GM18505 (cell line): ENCODE results near the gene SPEN.
"Not testable (repeated sequence)": the region's sequence is repeated elsewhere in the genome, so short reads cannot be mapped to it uniquely, and the experiment has no call there.

Experiments
- ATAC-seq: cut with Tn5 transposase; IDR thresholded peaks from one replicate; pipeline ENCODE4 v1.9.1; 2021; ENCODE audit not compliant: unreplicated experiment
- POLR2A ChIP-seq: IDR thresholded peaks from 4 replicates; pipeline ENCODE4 v1.6.1; 2011; ENCODE audit warnings: borderline replicate concordance; ENCODE audit not compliant: insufficient read depth, insufficient read length; ENCODE audit errors: extremely low read depth

The SPEN gene

GRCh38 chr1:15847100-15847892 is at the start of gene SPEN:
Gene SPEN, plus strand, starts transcription at chr1:15847707. Its CDS starts 361 bp downstream, at chr1:15848068.
- TF ChIP-seq POLR2A, result peak; percentile 60
- peak; percentile 60 for ATAC-seq

DNA sequence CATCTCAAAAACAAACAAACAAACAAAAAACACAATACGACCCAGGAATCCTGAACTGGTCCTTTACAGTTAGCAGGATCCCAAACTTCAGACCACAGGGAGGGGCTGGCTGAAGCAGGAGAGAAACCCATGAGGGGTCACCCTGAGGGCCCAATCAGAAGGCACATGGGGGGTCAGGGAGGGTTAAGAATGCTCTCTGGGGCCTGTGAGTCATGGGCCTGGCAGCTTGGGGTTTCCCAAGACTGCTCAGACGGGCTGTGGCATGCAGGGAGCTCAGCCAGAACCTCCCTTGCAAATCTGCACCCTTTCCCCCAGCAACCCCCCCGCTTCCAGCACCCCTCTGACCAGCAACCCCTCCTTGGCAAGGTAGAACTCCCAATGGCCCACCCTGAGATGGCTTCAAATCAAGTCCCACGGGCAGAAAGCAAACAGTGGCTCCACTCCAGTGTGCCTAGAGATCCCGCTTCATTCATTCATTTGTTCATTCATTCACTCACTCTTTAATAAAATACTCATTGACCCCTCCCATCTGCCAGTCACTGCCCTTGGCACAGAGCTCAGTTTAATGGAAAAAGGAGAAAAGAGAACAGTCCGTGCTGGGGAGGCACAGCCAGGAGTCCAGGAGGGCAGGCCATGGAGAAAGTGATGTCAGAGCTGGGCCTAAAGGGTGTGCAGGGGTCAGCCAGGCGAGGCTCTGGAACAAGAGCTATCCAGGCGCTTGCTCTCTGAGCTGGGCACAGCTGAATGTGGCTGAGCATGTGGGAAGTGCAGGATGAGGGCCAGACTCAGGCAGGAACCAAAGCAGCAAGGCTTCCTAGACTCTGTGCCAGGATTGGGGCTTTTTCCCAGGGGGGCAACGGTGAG is 48.3 kb upstream of the SPEN start:
- no peak for TF ChIP-seq POLR2A

DNA sequence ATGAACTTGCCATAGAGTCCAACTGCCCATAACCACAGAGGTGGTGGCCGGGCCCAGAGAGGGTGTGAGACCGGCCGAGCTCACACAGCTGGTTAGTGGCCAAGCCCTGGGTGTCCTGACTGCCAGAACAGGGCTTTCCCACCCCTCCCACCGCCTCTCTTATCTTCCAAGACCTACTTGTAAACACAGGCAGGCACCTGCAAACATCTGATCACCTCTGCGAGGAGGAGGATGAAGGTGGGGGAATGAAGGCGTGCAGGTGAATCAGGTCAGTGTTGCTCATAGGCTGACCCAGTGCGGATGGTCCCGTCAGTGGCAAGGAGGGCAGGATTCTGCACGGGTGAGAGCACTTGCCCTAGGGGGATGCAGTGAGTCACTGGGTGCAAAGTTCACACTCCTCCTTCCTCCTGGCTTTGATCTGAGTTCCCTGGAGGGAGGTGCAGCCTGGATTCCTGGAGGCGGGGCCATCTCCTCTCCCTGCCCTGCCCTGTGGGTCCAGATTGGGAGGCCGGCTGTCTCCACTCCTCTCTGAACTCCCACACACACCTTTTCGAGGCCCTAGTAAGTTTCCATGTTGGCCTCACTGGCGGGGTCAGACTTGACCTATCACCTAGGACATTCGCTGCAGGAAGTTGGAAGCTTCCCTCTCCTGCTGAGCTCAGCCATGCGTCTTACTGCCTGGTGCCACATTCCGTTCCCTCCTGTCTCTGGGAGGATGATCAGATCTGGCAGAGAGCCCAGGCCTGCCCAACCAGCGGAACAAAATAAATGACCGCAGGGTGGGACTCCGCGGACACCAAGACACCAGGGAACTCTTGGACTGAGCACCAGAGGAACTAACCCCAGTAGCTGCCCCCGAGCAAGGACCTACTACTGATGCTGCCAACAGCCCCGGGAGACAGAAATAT is 47.3 kb upstream of the SPEN start:
- no peak for TF ChIP-seq POLR2A
- no peak for ATAC-seq

More for the DNA sequence above, 48.3 kb upstream of the SPEN start:
- no peak for ATAC-seq

GRCh38 chr1:15802234-15802965 is 45.1 kb upstream of the SPEN start:
- TF ChIP-seq POLR2A, result no peak
- no peak for ATAC-seq

DNA sequence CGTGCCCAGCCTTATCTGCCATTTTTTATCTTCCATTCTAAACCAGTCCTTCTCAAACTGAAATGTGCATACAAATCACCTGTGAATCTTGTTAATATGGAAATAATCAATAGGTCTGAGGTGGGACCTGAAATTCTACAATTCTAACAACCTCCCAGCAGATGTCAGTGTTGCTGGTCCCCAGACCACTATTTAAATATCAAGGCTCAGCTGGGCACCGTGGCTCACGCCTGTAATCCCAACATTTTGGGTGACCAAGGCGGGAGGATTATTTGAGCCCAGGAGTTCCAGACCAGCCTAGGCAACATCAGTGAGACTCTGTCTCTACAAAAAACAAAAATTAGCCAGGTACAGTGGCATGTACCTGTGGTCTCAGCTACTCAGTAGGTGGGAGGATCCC is 44.1 kb upstream of the SPEN start:
- no peak for TF ChIP-seq POLR2A
- ATAC-seq, result no peak

GRCh38 chr1:15804060-15804459 is 43.4 kb upstream of the SPEN start:
- no peak for ATAC-seq
- no peak for TF ChIP-seq POLR2A

GRCh38 chr1:15807121-15807520 is 40.4 kb upstream of the SPEN start:
- TF ChIP-seq POLR2A, result no peak
- no peak for ATAC-seq

DNA sequence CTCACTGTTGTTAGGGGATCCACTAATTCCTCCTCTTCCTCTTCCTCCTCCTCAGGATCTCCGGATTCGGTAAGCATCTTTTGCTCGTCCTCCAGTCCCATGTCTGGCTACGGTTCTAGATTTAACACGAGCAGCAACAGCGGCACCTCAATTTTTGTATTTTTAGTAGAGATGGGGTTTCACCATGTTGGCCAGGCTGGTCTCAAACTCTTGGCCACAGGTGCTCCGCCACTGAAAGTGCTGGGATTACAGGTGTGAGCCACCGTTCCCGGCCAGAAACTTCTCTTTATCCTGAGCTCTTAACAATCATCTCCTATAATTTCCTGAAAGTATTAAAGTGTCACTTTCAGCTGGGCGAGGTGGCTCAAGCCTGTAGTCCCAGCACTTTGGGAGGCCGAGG is 40.0 kb upstream of the SPEN start, which contains the start of gene UQCRHL:
UQCRHL (minus strand) TSS at position 101 of the 400 bp plus-strand sequence; CDS start at position 101, 0 bp downstream.
- ATAC-seq, result not testable (repeated sequence)

DNA sequence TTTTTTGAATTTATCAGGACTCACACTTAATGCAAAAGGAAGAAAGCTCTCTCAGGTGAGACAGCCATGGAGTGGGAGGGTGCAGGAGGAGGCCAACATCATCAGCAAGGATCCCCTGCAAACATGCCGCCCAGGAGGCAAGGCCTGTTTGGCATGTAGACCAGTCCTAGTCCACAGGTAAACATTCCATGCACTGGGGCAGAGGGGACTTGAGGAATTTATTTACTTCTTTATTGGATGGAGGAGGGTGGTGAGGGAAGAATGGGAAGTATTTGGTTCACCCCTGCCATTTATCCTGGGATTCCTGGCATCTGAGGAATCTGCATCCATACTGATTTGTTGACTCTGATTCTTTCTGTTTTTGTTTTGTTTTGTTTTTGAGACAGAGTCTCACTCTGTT is 38.6 kb upstream of the SPEN start:
- ATAC-seq, result no peak

GRCh38 chr1:15810073-15810472 is 37.4 kb upstream of the SPEN start:
- no peak for ATAC-seq
- no peak for TF ChIP-seq POLR2A

More for the DNA sequence above, 38.6 kb upstream of the SPEN start:
- no peak for TF ChIP-seq POLR2A

- no peak for ATAC-seq
- TF ChIP-seq POLR2A, result no peak
These were observed 30.8 kb upstream of the SPEN start for GRCh38 chr1:15816674-15817073.

DNA sequence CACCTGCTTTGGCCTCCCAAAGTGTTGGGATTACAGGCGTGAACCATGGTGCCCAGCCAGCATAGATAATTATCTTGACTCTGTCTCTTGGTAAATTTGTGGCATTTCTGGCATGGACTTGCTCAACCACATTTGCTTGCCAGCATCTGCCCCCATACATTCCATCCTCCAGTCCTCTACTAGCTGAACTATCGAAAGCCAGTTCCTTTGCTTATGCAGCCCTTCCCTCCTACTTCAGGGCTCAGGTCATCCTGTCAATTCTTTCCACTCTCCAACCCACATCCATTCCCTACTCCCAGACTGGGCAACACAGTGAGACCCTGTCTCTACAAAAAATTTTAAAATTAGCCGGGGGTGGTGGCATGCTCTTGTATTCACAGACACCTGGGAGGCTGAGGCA is 27.0 kb upstream of the SPEN start:
- no peak for TF ChIP-seq POLR2A

More for the DNA sequence above, 27.0 kb upstream of the SPEN start:
- ATAC-seq, result no peak
